GM10266 (cell line): ENCODE measurements around the gene SMIM11.
"Not testable (repeated sequence)": the region's sequence is repeated elsewhere in the genome, so short reads cannot be mapped to it uniquely, and the experiment has no call there.

Source experiments
- DNase-seq: peaks from one replicate; pipeline ENCODE4 v3.0.0; 2012; ENCODE audit errors: extremely low spot score
- CTCF ChIP-seq: IDR thresholded peaks from 2 replicates; pipeline ENCODE4 v1.5.1; 2012; ENCODE audit warnings: mild to moderate bottlenecking, low read depth; ENCODE audit not compliant: control insufficient read depth, insufficient read depth; ENCODE audit errors: missing control alignments

SMIM11 gene

GRCh38 chr21:34363733-34364132 is 11.6 kb upstream of the SMIM11 start, which contains the start of gene KCNE2:
Gene KCNE2 (plus strand): TSS chr21:34364006. CDS start chr21:34370479, 6,473 bp downstream.
- no peak for DNase-seq
- TF ChIP-seq CTCF = no peak

- no peak for TF ChIP-seq CTCF
These were observed 10.4 kb upstream of the SMIM11 start for GRCh38 chr21:34364921-34365320.

GRCh38 chr21:34365809-34366208 is 9.5 kb upstream of the SMIM11 start:
- no peak for DNase-seq
- TF ChIP-seq CTCF = no peak

More at GRCh38 chr21:34364921-34365320, 10.4 kb upstream of the SMIM11 start:
- no peak for DNase-seq

GRCh38 chr21:34367320-34367935 is 7.9 kb upstream of the SMIM11 start:
- peak; percentile 38 for DNase-seq
- TF ChIP-seq CTCF = peak; percentile 67

- DNase-seq = no peak
- no peak for TF ChIP-seq CTCF
These were observed 5.6 kb upstream of the SMIM11 start for GRCh38 chr21:34369741-34370140.

- no peak for TF ChIP-seq CTCF
- no peak for DNase-seq
These were observed 3.0 kb upstream of the SMIM11 start for GRCh38 chr21:34372321-34372720.

GRCh38 chr21:34374462-34374861 is 845 bp upstream of the SMIM11 start:
- DNase-seq = not testable (repeated sequence)

GRCh38 chr21:34375619-34375972 is 289 bp downstream of the SMIM11 start:
- DNase-seq = not testable (repeated sequence)

- not testable (repeated sequence) for DNase-seq
These were observed 7.8 kb downstream of the SMIM11 start for GRCh38 chr21:34383138-34383537.

- not testable (repeated sequence) for DNase-seq
These were observed 8.6 kb downstream of the SMIM11 start for GRCh38 chr21:34383724-34384415.

- DNase-seq = not testable (repeated sequence)
These were observed 25.2 kb downstream of the SMIM11 start for GRCh38 chr21:34400522-34400921.

GRCh38 chr21:34404742-34405141 is 29.4 kb downstream of the SMIM11 start:
- DNase-seq = not testable (repeated sequence)

- DNase-seq = not testable (repeated sequence)
These were observed 30.4 kb downstream of the SMIM11 start for GRCh38 chr21:34405686-34406085.

GRCh38 chr21:34406102-34406501 is 30.8 kb downstream of the SMIM11 start:
- DNase-seq = not testable (repeated sequence)
